Measurements from ENCODE around the gene XPO5.

DNA sequence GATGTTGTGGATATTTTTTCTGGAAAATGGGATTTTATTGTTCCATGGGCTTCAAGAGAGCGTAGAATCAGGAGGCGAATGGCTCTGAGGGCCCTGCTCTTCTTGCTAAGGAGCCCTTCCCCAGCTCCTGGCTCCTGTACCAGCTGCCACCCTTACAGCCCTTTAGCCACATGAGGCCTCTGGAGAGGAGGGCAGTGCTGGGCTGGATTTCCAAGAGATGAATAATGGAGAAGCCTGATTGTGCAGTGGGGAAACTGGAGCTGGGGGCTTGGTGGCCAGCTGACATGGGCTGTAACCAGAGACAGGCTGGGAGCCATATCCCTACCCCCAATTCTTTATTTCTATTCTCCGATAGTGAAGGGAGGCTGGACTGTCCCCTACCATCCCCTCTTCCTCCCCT, 74.9 kb downstream of the XPO5 start:
- TF ChIP-seq, protein P1, sequence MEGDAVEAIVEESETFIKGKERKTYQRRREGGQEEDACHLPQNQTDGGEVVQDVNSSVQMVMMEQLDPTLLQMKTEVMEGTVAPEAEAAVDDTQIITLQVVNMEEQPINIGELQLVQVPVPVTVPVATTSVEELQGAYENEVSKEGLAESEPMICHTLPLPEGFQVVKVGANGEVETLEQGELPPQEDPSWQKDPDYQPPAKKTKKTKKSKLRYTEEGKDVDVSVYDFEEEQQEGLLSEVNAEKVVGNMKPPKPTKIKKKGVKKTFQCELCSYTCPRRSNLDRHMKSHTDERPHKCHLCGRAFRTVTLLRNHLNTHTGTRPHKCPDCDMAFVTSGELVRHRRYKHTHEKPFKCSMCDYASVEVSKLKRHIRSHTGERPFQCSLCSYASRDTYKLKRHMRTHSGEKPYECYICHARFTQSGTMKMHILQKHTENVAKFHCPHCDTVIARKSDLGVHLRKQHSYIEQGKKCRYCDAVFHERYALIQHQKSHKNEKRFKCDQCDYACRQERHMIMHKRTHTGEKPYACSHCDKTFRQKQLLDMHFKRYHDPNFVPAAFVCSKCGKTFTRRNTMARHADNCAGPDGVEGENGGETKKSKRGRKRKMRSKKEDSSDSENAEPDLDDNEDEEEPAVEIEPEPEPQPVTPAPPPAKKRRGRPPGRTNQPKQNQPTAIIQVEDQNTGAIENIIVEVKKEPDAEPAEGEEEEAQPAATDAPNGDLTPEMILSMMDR (IDR thresholded peaks at IDR 0.05) = no peak
- no peak for TF ChIP-seq POLR2A (IDR thresholded peaks at IDR 0.05)
